ENCODE measurements around the gene ARHGAP6.

The ARHGAP6 gene

DNA sequence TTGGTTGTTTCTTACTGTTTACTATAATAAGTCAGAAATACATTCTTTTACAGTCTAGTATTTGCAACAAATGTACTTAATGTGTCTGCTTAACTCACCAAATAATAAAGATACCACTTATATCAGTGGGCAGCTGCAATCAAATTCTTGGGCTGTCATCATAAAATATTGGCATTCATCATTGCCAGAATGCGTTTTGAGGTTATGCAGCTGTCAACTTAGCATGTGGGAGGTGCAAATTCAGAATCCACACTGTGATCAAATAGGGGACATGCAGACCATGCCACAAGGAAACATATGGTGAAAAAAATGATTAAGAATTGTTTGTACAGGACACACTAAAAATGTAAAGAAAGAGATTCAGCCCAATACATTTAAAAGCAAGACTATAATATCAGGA is 468.0 kb downstream of the ARHGAP6 start:
- Histone ChIP-seq H3K27me3 (ENCODE audit: low read depth, low read length) (no peaks in the 10 kb centered on the region), H3K27ac (ENCODE audit: low read length) (no peak overlapping the region), H3K9me3 (ENCODE audit: control insufficient read depth in 1 of 2, low read length in 2 of 2) (no peaks in the 10 kb centered on the region), H3K36me3 (ENCODE audit: control insufficient read depth in 1 of 2, insufficient read depth in 2 of 2, low read length in 2 of 2) (no peaks in the 10 kb centered on the region), H3K4me1 (ENCODE audit: control insufficient read depth in 1 of 2, insufficient read depth in 2 of 2, low read length in 2 of 2) (no peaks in the 10 kb centered on the region), H3K4me3 (ENCODE audit: low read depth in 1 of 2, low read length in 2 of 2) (no peak overlapping the region)

DNA sequence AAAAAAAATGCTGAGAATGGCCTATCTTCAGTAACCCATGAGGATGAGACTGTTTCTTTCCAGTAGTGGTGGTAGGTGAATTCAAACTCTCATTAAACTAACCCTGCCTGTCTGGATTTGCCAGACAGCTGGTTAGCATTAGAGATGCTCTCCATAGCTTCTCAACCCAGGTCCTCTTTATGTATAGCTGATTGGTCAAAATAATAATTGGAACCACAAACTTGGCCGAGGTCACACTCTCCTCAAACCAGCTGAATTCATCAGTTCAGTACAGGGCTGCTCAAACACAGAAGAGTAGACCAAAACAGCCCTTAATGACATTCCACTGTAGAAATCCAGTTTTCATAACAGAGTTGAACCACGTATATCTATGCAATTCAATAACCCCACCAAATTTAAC is 469.2 kb downstream of the ARHGAP6 start:
- H3K27me3 ChIP-seq (ENCODE audit: low read depth, low read length): no peaks in the 10 kb centered on the region
- no peaks in the 10 kb centered on the region for H3K9me3 ChIP-seq (ENCODE audit: control insufficient read depth in 1 of 2, low read length in 2 of 2)
- H3K4me3 ChIP-seq (ENCODE audit: low read depth in 1 of 2, low read length in 2 of 2): no peak overlapping the region
- no peak overlapping the region for H3K27ac ChIP-seq (ENCODE audit: low read length)
- no peaks in the 10 kb centered on the region for H3K36me3 ChIP-seq (ENCODE audit: control insufficient read depth in 1 of 2, insufficient read depth in 2 of 2, low read length in 2 of 2)
- no peaks in the 10 kb centered on the region for H3K4me1 ChIP-seq (ENCODE audit: control insufficient read depth in 1 of 2, insufficient read depth in 2 of 2, low read length in 2 of 2)

DNA sequence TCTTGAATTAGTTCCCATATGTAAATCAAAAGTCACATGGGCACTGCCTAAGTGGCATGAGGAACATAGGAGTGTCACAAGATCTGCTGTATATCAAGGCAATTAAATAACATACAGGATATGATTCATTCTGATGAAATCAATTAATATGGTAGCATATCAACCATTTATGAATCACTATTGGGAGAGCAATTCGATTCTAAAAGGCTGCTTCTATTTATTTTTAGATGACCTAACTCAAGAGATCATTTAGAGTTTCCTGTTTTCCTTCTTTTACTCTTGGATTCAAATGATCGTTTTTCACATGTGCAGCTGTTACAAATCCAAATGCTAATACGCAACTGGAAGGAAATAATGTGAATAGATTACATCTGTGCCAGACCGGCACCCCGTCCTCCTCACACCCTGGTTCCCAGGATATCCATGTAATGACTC is 472.7 kb downstream of the ARHGAP6 start:
- Histone ChIP-seq H3K4me3 (ENCODE audit: low read depth in 1 of 2, low read length in 2 of 2) (no peak overlapping the region), H3K36me3 (ENCODE audit: control insufficient read depth in 1 of 2, insufficient read depth in 2 of 2, low read length in 2 of 2) (peaks cover 0 to 4% of the 10 kb centered on the region in 2 donors), H3K27me3 (ENCODE audit: low read depth, low read length) (no peaks in the 10 kb centered on the region), H3K27ac (ENCODE audit: low read length) (no peak overlapping the region), H3K9me3 (ENCODE audit: control insufficient read depth in 1 of 2, low read length in 2 of 2) (no peaks in the 10 kb centered on the region), H3K4me1 (ENCODE audit: control insufficient read depth in 1 of 2, insufficient read depth in 2 of 2, low read length in 2 of 2) (no peaks in the 10 kb centered on the region)

GRCh38 chrX:11190745-11191510 is 474.8 kb downstream of the ARHGAP6 start:
- no peak overlapping the region for H3K27ac ChIP-seq (ENCODE audit: low read length)
- H3K27me3 ChIP-seq (ENCODE audit: low read depth, low read length): no peaks in the 10 kb centered on the region
- H3K4me1 ChIP-seq (ENCODE audit: control insufficient read depth in 1 of 2, insufficient read depth in 2 of 2, low read length in 2 of 2): no peaks in the 10 kb centered on the region
- no peak overlapping the region for H3K4me3 ChIP-seq (ENCODE audit: low read depth in 1 of 2, low read length in 2 of 2)
- H3K9me3 ChIP-seq (ENCODE audit: control insufficient read depth in 1 of 2, low read length in 2 of 2): no peaks in the 10 kb centered on the region
- H3K36me3 ChIP-seq (ENCODE audit: control insufficient read depth in 1 of 2, insufficient read depth in 2 of 2, low read length in 2 of 2): peaks cover 0 to 4% of the 10 kb centered on the region in 2 donors

DNA sequence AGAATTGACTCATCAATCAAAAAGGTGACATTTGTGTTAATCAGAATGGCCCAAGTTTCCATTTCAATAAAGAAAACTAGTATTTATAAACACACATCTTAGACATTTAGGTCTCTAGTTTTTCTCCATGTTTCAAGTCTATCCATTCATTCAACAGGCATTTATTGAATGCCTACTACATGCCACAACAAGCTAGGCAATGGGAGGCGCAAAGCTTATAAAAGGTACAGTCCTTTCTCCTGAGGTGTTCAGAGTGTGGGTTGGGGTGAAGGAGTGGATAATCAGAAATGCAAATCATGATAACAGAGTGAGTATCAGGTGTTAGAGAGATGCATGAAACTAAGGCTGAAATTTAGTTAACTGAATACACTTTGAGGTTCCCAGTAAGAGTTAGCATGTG is 476.6 kb downstream of the ARHGAP6 start:
- Histone ChIP-seq H3K4me3 (ENCODE audit: low read depth in 1 of 2, low read length in 2 of 2) (no peak overlapping the region), H3K27me3 (ENCODE audit: low read depth, low read length) (no peaks in the 10 kb centered on the region), H3K36me3 (ENCODE audit: control insufficient read depth in 1 of 2, insufficient read depth in 2 of 2, low read length in 2 of 2) (peaks cover 0 to 4% of the 10 kb centered on the region in 2 donors), H3K27ac (ENCODE audit: low read length) (no peak overlapping the region), H3K9me3 (ENCODE audit: control insufficient read depth in 1 of 2, low read length in 2 of 2) (no peaks in the 10 kb centered on the region), H3K4me1 (ENCODE audit: control insufficient read depth in 1 of 2, insufficient read depth in 2 of 2, low read length in 2 of 2) (no peaks in the 10 kb centered on the region)

DNA sequence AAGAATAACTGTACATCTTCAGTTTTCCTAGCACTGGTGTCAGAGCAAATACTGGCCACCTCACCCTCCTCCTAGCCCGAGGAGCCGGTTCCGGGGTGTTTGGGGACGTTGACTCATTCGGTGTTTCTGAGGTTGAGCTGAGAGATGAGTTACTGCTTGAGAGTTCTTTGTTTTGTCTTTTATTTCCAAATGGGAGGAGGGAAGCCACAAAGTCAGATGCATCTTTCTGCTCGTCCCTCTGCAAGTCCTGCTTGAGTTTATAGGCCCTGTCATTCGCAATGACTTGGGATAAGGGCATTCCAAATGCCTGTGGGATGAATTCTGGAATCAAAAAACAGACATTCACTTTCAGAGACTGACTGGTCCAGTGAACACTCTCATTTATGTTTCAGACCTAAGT is 477.1 kb downstream of the ARHGAP6 start:
- Histone ChIP-seq H3K27me3 (ENCODE audit: low read depth, low read length) (no peaks in the 10 kb centered on the region), H3K27ac (ENCODE audit: low read length) (no peak overlapping the region), H3K9me3 (ENCODE audit: control insufficient read depth in 1 of 2, low read length in 2 of 2) (no peaks in the 10 kb centered on the region), H3K4me3 (ENCODE audit: low read depth in 1 of 2, low read length in 2 of 2) (no peak overlapping the region), H3K36me3 (ENCODE audit: control insufficient read depth in 1 of 2, insufficient read depth in 2 of 2, low read length in 2 of 2) (peaks cover 0 to 4% of the 10 kb centered on the region in 2 donors), H3K4me1 (ENCODE audit: control insufficient read depth in 1 of 2, insufficient read depth in 2 of 2, low read length in 2 of 2) (no peaks in the 10 kb centered on the region)

DNA sequence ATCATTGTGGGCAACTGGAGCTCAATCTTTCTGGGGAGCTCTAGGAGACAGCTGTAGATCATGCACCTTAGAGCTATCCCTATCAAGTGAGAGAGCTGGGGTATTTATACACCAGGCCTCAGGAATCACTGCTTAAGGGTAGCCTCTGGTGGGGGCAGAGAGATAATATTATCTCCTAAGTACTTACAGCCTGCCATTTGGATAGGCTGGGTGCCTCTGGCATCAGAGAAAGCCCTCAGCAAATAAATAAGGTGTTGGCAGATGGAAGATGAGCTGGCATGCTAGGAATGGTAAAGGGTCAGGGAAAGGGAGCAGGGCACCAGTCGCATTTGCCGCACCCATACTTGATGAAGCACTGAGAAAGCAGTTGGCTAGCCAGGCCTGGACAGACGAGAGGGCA is 478.7 kb downstream of the ARHGAP6 start:
- Histone ChIP-seq H3K4me1 (ENCODE audit: control insufficient read depth in 1 of 2, insufficient read depth in 2 of 2, low read length in 2 of 2) (no peaks in the 10 kb centered on the region), H3K9me3 (ENCODE audit: control insufficient read depth in 1 of 2, low read length in 2 of 2) (no peaks in the 10 kb centered on the region), H3K36me3 (ENCODE audit: control insufficient read depth in 1 of 2, insufficient read depth in 2 of 2, low read length in 2 of 2) (peaks cover 0 to 4% of the 10 kb centered on the region in 2 donors), H3K27ac (ENCODE audit: low read length) (no peak overlapping the region), H3K27me3 (ENCODE audit: low read depth, low read length) (no peaks in the 10 kb centered on the region), H3K4me3 (ENCODE audit: low read depth in 1 of 2, low read length in 2 of 2) (no peak overlapping the region)

- Histone ChIP-seq H3K9me3 (ENCODE audit: control insufficient read depth in 1 of 2, low read length in 2 of 2) (no peaks in the 10 kb centered on the region), H3K4me1 (ENCODE audit: control insufficient read depth in 1 of 2, insufficient read depth in 2 of 2, low read length in 2 of 2) (no peaks in the 10 kb centered on the region), H3K36me3 (ENCODE audit: control insufficient read depth in 1 of 2, insufficient read depth in 2 of 2, low read length in 2 of 2) (peaks cover 0 to 4% of the 10 kb centered on the region in 2 donors), H3K27me3 (ENCODE audit: low read depth, low read length) (no peaks in the 10 kb centered on the region), H3K4me3 (ENCODE audit: low read depth in 1 of 2, low read length in 2 of 2) (no peak overlapping the region), H3K27ac (ENCODE audit: low read length) (no peak overlapping the region)
These were observed 479.9 kb downstream of the ARHGAP6 start for GRCh38 chrX:11185861-11186260.

GRCh38 chrX:11180571-11180970 is 485.1 kb downstream of the ARHGAP6 start:
- H3K27ac ChIP-seq (ENCODE audit: low read length): no peak overlapping the region
- H3K9me3 ChIP-seq (ENCODE audit: control insufficient read depth in 1 of 2, low read length in 2 of 2): no peaks in the 10 kb centered on the region
- H3K36me3 ChIP-seq (ENCODE audit: control insufficient read depth in 1 of 2, insufficient read depth in 2 of 2, low read length in 2 of 2): peaks cover 5 to 12% of the 10 kb centered on the region in 2 donors
- H3K27me3 ChIP-seq (ENCODE audit: low read depth, low read length): no peaks in the 10 kb centered on the region
- no peaks in the 10 kb centered on the region for H3K4me1 ChIP-seq (ENCODE audit: control insufficient read depth in 1 of 2, insufficient read depth in 2 of 2, low read length in 2 of 2)
- no peak overlapping the region for H3K4me3 ChIP-seq (ENCODE audit: low read depth in 1 of 2, low read length in 2 of 2)

DNA sequence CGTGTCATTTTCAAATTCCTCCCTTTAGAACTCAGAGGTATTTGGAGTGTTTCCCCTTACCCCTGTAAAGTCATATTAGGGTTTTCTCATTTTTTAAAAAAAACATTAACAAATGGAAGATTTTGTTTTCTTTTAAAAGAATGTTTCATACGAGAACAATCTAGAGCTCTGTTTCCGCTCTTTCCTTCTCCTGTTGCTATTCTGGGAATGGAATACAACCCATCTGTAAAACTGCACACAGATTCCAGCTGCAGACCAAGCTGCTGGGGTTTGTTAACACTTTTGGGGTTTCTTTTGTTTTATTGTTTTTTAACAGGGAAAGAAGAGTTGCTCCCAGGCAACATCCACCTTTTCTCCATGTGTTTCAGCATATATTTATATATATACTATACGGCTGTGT is 493.3 kb downstream of the ARHGAP6 start:
- Histone ChIP-seq H3K4me1 (ENCODE audit: control insufficient read depth in 1 of 2, insufficient read depth in 2 of 2, low read length in 2 of 2) (no peaks in the 10 kb centered on the region), H3K9me3 (ENCODE audit: control insufficient read depth in 1 of 2, low read length in 2 of 2) (no peaks in the 10 kb centered on the region), H3K27me3 (ENCODE audit: low read depth, low read length) (no peaks in the 10 kb centered on the region), H3K27ac (ENCODE audit: low read length) (no peak overlapping the region), H3K36me3 (ENCODE audit: control insufficient read depth in 1 of 2, insufficient read depth in 2 of 2, low read length in 2 of 2) (peaks cover 5 to 8% of the 10 kb centered on the region in 2 donors), H3K4me3 (ENCODE audit: low read depth in 1 of 2, low read length in 2 of 2) (no peak overlapping the region)

DNA sequence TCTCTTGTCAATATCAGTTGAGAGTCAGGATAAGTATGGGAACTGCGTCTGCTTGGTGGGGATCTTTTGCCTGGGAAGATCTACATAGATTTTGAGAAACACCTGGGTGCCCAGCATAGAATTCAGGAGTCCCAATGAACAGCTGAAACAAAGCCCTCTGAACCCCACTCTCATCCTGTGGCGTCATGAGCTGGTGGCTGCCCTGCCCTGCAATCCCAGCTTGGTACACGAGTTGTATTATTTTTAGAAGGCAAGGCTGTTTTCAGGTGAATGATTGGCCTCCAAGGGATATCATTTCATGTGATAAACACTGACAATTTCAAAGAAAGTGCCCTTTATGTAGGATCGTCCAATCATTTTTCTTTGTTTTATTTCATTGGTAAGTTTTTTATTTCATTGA is 493.8 kb downstream of the ARHGAP6 start:
- no peaks in the 10 kb centered on the region for H3K27me3 ChIP-seq (ENCODE audit: low read depth, low read length)
- no peak overlapping the region for H3K27ac ChIP-seq (ENCODE audit: low read length)
- no peaks in the 10 kb centered on the region for H3K4me1 ChIP-seq (ENCODE audit: control insufficient read depth in 1 of 2, insufficient read depth in 2 of 2, low read length in 2 of 2)
- H3K36me3 ChIP-seq (ENCODE audit: control insufficient read depth in 1 of 2, insufficient read depth in 2 of 2, low read length in 2 of 2): peaks cover 5 to 7% of the 10 kb centered on the region in 2 donors
- no peaks in the 10 kb centered on the region for H3K9me3 ChIP-seq (ENCODE audit: control insufficient read depth in 1 of 2, low read length in 2 of 2)
- H3K4me3 ChIP-seq (ENCODE audit: low read depth in 1 of 2, low read length in 2 of 2): no peak overlapping the region

GRCh38 chrX:11164433-11164832 is 501.3 kb downstream of the ARHGAP6 start:
- Histone ChIP-seq H3K27me3 (ENCODE audit: low read depth, low read length) (no peaks in the 10 kb centered on the region), H3K27ac (ENCODE audit: low read length) (no peak overlapping the region), H3K36me3 (ENCODE audit: control insufficient read depth in 1 of 2, insufficient read depth in 2 of 2, low read length in 2 of 2) (peaks cover 4 to 7% of the 10 kb centered on the region in 2 donors), H3K4me1 (ENCODE audit: control insufficient read depth in 1 of 2, insufficient read depth in 2 of 2, low read length in 2 of 2) (no peaks in the 10 kb centered on the region), H3K9me3 (ENCODE audit: control insufficient read depth in 1 of 2, low read length in 2 of 2) (no peaks in the 10 kb centered on the region), H3K4me3 (ENCODE audit: low read depth in 1 of 2, low read length in 2 of 2) (no peak overlapping the region)
